SJCRH30 (cell line): ENCODE measurements around the gene MISP. TPM values are rescaled to one million over a fixed set of nuclear protein-coding genes. Genes with fewer than 3 reads are reported as not detected.

Source experiments
- DNase-seq, 2 experiments: peaks; one replicate each; pipeline ENCODE4 v3.0.0-alpha.2; 2015 to 2020
- H3K27ac ChIP-seq: fragments of 250-450 bp; sonication (Bioruptor Pico); 2 replicates; pipeline ENCODE4 v1.5.1; 2020; ENCODE audit warnings: mild to moderate bottlenecking, moderate library complexity
- H3K27me3 ChIP-seq: fragments of 250-450 bp; sonication (Bioruptor Pico); 2 replicates; pipeline ENCODE4 v1.5.1; 2020; ENCODE audit warnings: mild to moderate bottlenecking, moderate library complexity
- H3K36me3 ChIP-seq: fragments of 250-450 bp; sonication (Bioruptor Pico); 2 replicates; pipeline ENCODE4 v1.5.1; 2020; ENCODE audit warnings: mild to moderate bottlenecking, moderate library complexity
- H3K4me1 ChIP-seq: fragments of 250-450 bp; sonication (Bioruptor Pico); 2 replicates; pipeline ENCODE4 v1.5.1; 2020; ENCODE audit warnings: mild to moderate bottlenecking, moderate library complexity
- H3K4me3 ChIP-seq: fragments of 250-450 bp; sonication (Bioruptor Pico); 2 replicates; pipeline ENCODE4 v1.5.1; 2020; ENCODE audit warnings: mild to moderate bottlenecking, moderate library complexity
- H3K9me3 ChIP-seq: fragments of 250-450 bp; sonication (Bioruptor Pico); replicated peaks from 2 replicates; pipeline ENCODE4 v1.5.1; 2020; ENCODE audit warnings: mild to moderate bottlenecking, moderate library complexity
- total RNA-seq: library from RNA; depleted of rRNA; stranded (reverse); fragments of >200 nt; shearing (Covaris generic); gene quantifications from 2 replicates; pipeline ENCODE4 v1.2.3, GENCODE V29; 2014

Gene MISP
- total RNA-seq, 1 experiment from 2014 or later = 0.18 TPM

GRCh38 chr19:800360-801029 is 49.6 kb downstream of the MISP start:
- no peak for DNase-seq
- peaks cover 71% of the 10 kb centered on the region for H3K36me3 ChIP-seq
- no peak overlapping the region for H3K4me3 ChIP-seq
- no peak overlapping the region for H3K27ac ChIP-seq
- H3K27me3 ChIP-seq = no peaks in the 10 kb centered on the region
- H3K4me1 ChIP-seq = peaks cover 3% of the 10 kb centered on the region; the same call in 1 of the 2 replicates
- no peaks in the 10 kb centered on the region for H3K9me3 ChIP-seq

GRCh38 chr19:801030-801860 is 50.3 kb downstream of the MISP start:
- Histone ChIP-seq H3K4me3 (no peak overlapping the region), H3K36me3 (peaks cover 73% of the 10 kb centered on the region), H3K27me3 (no peaks in the 10 kb centered on the region), H3K4me1 (peaks cover 3% of the 10 kb centered on the region; the same call in 1 of the 2 replicates), H3K9me3 (no peaks in the 10 kb centered on the region), H3K27ac (no peak overlapping the region)
- no peak for DNase-seq

GRCh38 chr19:801861-802497 is 51.1 kb downstream of the MISP start:
- Histone ChIP-seq H3K27me3 (no peaks in the 10 kb centered on the region), H3K4me1 (peaks cover 3% of the 10 kb centered on the region; the same call in 1 of the 2 replicates), H3K36me3 (peaks cover 80% of the 10 kb centered on the region), H3K27ac (no peak overlapping the region), H3K4me3 (no peak overlapping the region), H3K9me3 (no peaks in the 10 kb centered on the region)
- DNase-seq = no peak

GRCh38 chr19:802498-803098 is 51.7 kb downstream of the MISP start:
- peaks cover 3% of the 10 kb centered on the region; the same call in 1 of the 2 replicates for H3K4me1 ChIP-seq

GRCh38 chr19:803099-803561 is 52.2 kb downstream of the MISP start:
- no peak overlapping the region for H3K27ac ChIP-seq
- peaks cover 3% of the 10 kb centered on the region; the same call in 1 of the 2 replicates for H3K4me1 ChIP-seq

More at GRCh38 chr19:802498-803098, 51.7 kb downstream of the MISP start:
- no peak for DNase-seq
- no peaks in the 10 kb centered on the region for H3K27me3 ChIP-seq
- no peaks in the 10 kb centered on the region for H3K9me3 ChIP-seq
- H3K36me3 ChIP-seq = peaks cover 86% of the 10 kb centered on the region
- H3K4me3 ChIP-seq = no peak overlapping the region
- H3K27ac ChIP-seq = no peak overlapping the region

GRCh38 chr19:803686-804418 is 52.9 kb downstream of the MISP start:
- Histone ChIP-seq H3K27me3 (no peaks in the 10 kb centered on the region), H3K4me1 (peaks cover 3% of the 10 kb centered on the region; the same call in 1 of the 2 replicates)
- no peak for DNase-seq

More at GRCh38 chr19:803099-803561, 52.2 kb downstream of the MISP start:
- Histone ChIP-seq H3K27me3 (no peaks in the 10 kb centered on the region), H3K9me3 (no peaks in the 10 kb centered on the region), H3K36me3 (peaks cover 90% of the 10 kb centered on the region), H3K4me3 (no peak overlapping the region)
- DNase-seq = no peak

GRCh38 chr19:804419-805165 is 53.7 kb downstream of the MISP start:
- DNase-seq = no peak
- H3K9me3 ChIP-seq = no peaks in the 10 kb centered on the region
- no peak overlapping the region for H3K27ac ChIP-seq
- no peaks in the 10 kb centered on the region; the same call in 1 of the 2 replicates for H3K4me1 ChIP-seq
- H3K36me3 ChIP-seq = peaks cover 90% of the 10 kb centered on the region
- no peaks in the 10 kb centered on the region for H3K27me3 ChIP-seq
- no peak overlapping the region for H3K4me3 ChIP-seq

More at GRCh38 chr19:803686-804418, 52.9 kb downstream of the MISP start:
- Histone ChIP-seq H3K4me3 (no peak overlapping the region), H3K36me3 (peaks cover 88% of the 10 kb centered on the region), H3K27ac (no peak overlapping the region), H3K9me3 (no peaks in the 10 kb centered on the region)

- H3K4me1 ChIP-seq = no peaks in the 10 kb centered on the region; the same call in 1 of the 2 replicates
- H3K27ac ChIP-seq = no peak overlapping the region
- no peak overlapping the region for H3K4me3 ChIP-seq
- no peaks in the 10 kb centered on the region for H3K27me3 ChIP-seq
- peaks cover 90% of the 10 kb centered on the region for H3K36me3 ChIP-seq
- H3K9me3 ChIP-seq = no peaks in the 10 kb centered on the region
- no peak for DNase-seq
These were observed 54.2 kb downstream of the MISP start for GRCh38 chr19:805166-805551.

GRCh38 chr19:805600-806550 is 55.0 kb downstream of the MISP start:
- no peaks in the 10 kb centered on the region for H3K4me1 ChIP-seq
- no peak for DNase-seq
- no peak overlapping the region for H3K27ac ChIP-seq
- H3K36me3 ChIP-seq = peaks cover 91% of the 10 kb centered on the region
- H3K4me3 ChIP-seq = no peak overlapping the region
- H3K27me3 ChIP-seq = no peaks in the 10 kb centered on the region
- H3K9me3 ChIP-seq = no peaks in the 10 kb centered on the region

GRCh38 chr19:806815-807421 is 56.0 kb downstream of the MISP start:
- Histone ChIP-seq H3K4me1 (no peaks in the 10 kb centered on the region), H3K9me3 (no peaks in the 10 kb centered on the region), H3K27me3 (no peaks in the 10 kb centered on the region), H3K27ac (no peak overlapping the region), H3K4me3 (no peak overlapping the region), H3K36me3 (peaks cover 92% of the 10 kb centered on the region)
- DNase-seq = no peak

- H3K27me3 ChIP-seq = no peaks in the 10 kb centered on the region
- no peak overlapping the region for H3K27ac ChIP-seq
- H3K4me1 ChIP-seq = no peaks in the 10 kb centered on the region
- H3K9me3 ChIP-seq = no peaks in the 10 kb centered on the region
- no peak overlapping the region for H3K4me3 ChIP-seq
- H3K36me3 ChIP-seq = peaks cover 85% of the 10 kb centered on the region
- no peak for DNase-seq
These were observed 56.9 kb downstream of the MISP start for GRCh38 chr19:807627-808422.

- Histone ChIP-seq H3K4me1 (no peaks in the 10 kb centered on the region), H3K4me3 (no peak overlapping the region), H3K27ac (no peak overlapping the region), H3K36me3 (peaks cover 80% of the 10 kb centered on the region), H3K27me3 (no peaks in the 10 kb centered on the region), H3K9me3 (no peaks in the 10 kb centered on the region)
- no peak for DNase-seq
These were observed 57.5 kb downstream of the MISP start for GRCh38 chr19:808423-808775.
